Lower lobe of right lung (tissue), 2 donors: Measurements from ENCODE around the gene FGF6. TPM values are rescaled to one million over a fixed set of nuclear protein-coding genes. Genes with fewer than 3 reads are reported as not detected.
A peak's percentile ranks its signal among the peaks of the same experiment; 100 is the strongest.

ENCODE experiments used
- ATAC-seq, 2 donors: fragments of 200-7000 bp; cut with Tn5 transposase; one replicate each; pipeline ENCODE4 v1.9.1; 2020 to 2022; ENCODE audit warnings: mild to moderate bottlenecking in 2 of 2, moderate library complexity in 2 of 2
- DNase-seq: peaks from one replicate; pipeline ENCODE4 v3.0.0-alpha.2; 2020
- H3K27ac ChIP-seq: fragments of 200-600 bp; one replicate; pipeline ENCODE4 v1.8.0; 2022
- H3K27me3 ChIP-seq: fragments of 200-600 bp; one replicate; pipeline ENCODE4 v1.8.0; 2022; ENCODE audit warnings: low read depth
- H3K36me3 ChIP-seq: fragments of 200-600 bp; one replicate; pipeline ENCODE4 v1.8.0; 2022; ENCODE audit warnings: mild to moderate bottlenecking
- H3K4me1 ChIP-seq: fragments of 200-600 bp; one replicate; pipeline ENCODE4 v1.8.0; 2022
- H3K4me3 ChIP-seq: fragments of 200-600 bp; one replicate; pipeline ENCODE4 v1.8.0; 2022; ENCODE audit warnings: mild to moderate bottlenecking
- H3K9me3 ChIP-seq: fragments of 200-600 bp; one replicate; pipeline ENCODE4 v1.8.0; 2022
- CTCF ChIP-seq: fragments of 200-600 bp; IDR thresholded peaks from one replicate; pipeline ENCODE4 v1.8.0; 2022; ENCODE audit warnings: antibody characterized with exemption, mild to moderate bottlenecking
- intact Hi-C: fragments of 100-400 bp; cut with DNase I; formaldehyde crosslinking; loops from one replicate; pipeline ENCODE4 v1.11.0; 2022
- total RNA-seq: library from RNA; stranded (reverse); fragmentation: NEBNext Ultra II Directional; extraction: Animal tissue kit (Norgen Biotek cat#: 25700); gene quantifications from one replicate; pipeline ENCODE4 v1.2.1, GENCODE V29; 2021
- donor health status: DM: no; HTN: yes; CAD: no; lungs with severe emphysema.

FGF6 gene
- total RNA-seq, 1 donor from 2014 or later, result not detected

GRCh38 chr12:4439736-4440135 is 5.9 kb downstream of the FGF6 start:
- no peaks in the 10 kb centered on the region for H3K9me3 ChIP-seq
- no peak overlapping the region for H3K4me3 ChIP-seq
- peaks cover 20% of the 10 kb centered on the region for H3K27me3 ChIP-seq
- intact Hi-C loops, result no loop called here
- no peak for TF ChIP-seq CTCF
- DNase-seq, result no peak
- no peaks in the 10 kb centered on the region for H3K36me3 ChIP-seq
- no peak overlapping the region for H3K27ac ChIP-seq
- no peak for ATAC-seq
- H3K4me1 ChIP-seq, result no peaks in the 10 kb centered on the region

- Histone ChIP-seq H3K36me3 (no peaks in the 10 kb centered on the region), H3K9me3 (no peaks in the 10 kb centered on the region), H3K27ac (no peak overlapping the region), H3K4me1 (no peaks in the 10 kb centered on the region), H3K27me3 (peaks cover 22% of the 10 kb centered on the region), H3K4me3 (no peak overlapping the region)
- intact Hi-C loops, result no loop called here
- TF ChIP-seq CTCF, result no peak
- ATAC-seq (peak in 1 of 2 donors; percentile 10), DNase-seq (no peak)
Observed at GRCh38 chr12:4438834-4439596, 6.6 kb downstream of the FGF6 start.

GRCh38 chr12:4435537-4435936 is 10.1 kb downstream of the FGF6 start:
- H3K36me3 ChIP-seq, result no peaks in the 10 kb centered on the region
- H3K4me1 ChIP-seq, result no peaks in the 10 kb centered on the region
- TF ChIP-seq CTCF, result no peak
- H3K27me3 ChIP-seq, result peaks cover 16% of the 10 kb centered on the region
- H3K9me3 ChIP-seq, result no peaks in the 10 kb centered on the region
- H3K27ac ChIP-seq, result no peak overlapping the region
- no peak for DNase-seq
- no peak for ATAC-seq
- H3K4me3 ChIP-seq, result no peak overlapping the region
- intact Hi-C loops, result no loop called here

GRCh38 chr12:4434706-4435425 is 10.7 kb downstream of the FGF6 start:
- peaks cover 10% of the 10 kb centered on the region for H3K27me3 ChIP-seq
- no peak for DNase-seq
- H3K36me3 ChIP-seq, result no peaks in the 10 kb centered on the region
- no peaks in the 10 kb centered on the region for H3K4me1 ChIP-seq
- H3K4me3 ChIP-seq, result no peak overlapping the region
- no peak overlapping the region for H3K27ac ChIP-seq
- no peaks in the 10 kb centered on the region for H3K9me3 ChIP-seq
- peak in 1 of 2 donors; percentile 52 for ATAC-seq
- intact Hi-C loops, result no loop called here
- TF ChIP-seq CTCF, result no peak

GRCh38 chr12:4434301-4434700 is 11.3 kb downstream of the FGF6 start:
- Histone ChIP-seq H3K4me3 (no peak overlapping the region), H3K9me3 (no peaks in the 10 kb centered on the region), H3K4me1 (no peaks in the 10 kb centered on the region), H3K27me3 (peaks cover 10% of the 10 kb centered on the region), H3K36me3 (no peaks in the 10 kb centered on the region), H3K27ac (no peak overlapping the region)
- DNase-seq (no peak), ATAC-seq (no peak)
- no peak for TF ChIP-seq CTCF
- intact Hi-C loops, result no loop called here
